Naive thymus-derived CD4-positive, alpha-beta T cell (primary cell): ENCODE results near the gene PARL. TPM values are rescaled to one million over a fixed set of nuclear protein-coding genes. Genes with fewer than 3 reads are reported as not detected.
"Not testable (repeated sequence)": the region's sequence is repeated elsewhere in the genome, so short reads cannot be mapped to it uniquely, and the experiment has no call there.

ENCODE experiments used
- ATAC-seq: fragments of 150-1000 bp; cut with Tn5 transposase; 2 replicates; pipeline ENCODE4 v1.10.0; 2021; ENCODE audit warnings: mild to moderate bottlenecking, moderate library complexity
- CTCF ChIA-PET: fragments of 350-600 bp; sonication (Branson Sonifier 250); formaldehyde crosslinking; loops from one replicate; lab custom pipeline; 2021; ENCODE audit warnings: antibody characterized with exemption; lab: Charles Lee
- POLR2A ChIA-PET: fragments of 350-600 bp; sonication (Branson Sonifier 250); formaldehyde crosslinking; loops from one replicate; lab custom pipeline; 2021; ENCODE audit warnings: antibody characterized with exemption, inconsistent platforms; lab: Charles Lee
- DNase-seq, 9 donors: peaks; one replicate each; pipeline versions ENCODE4 v3.0.0 to v3.0.0-alpha.2; 2020 to 2022; ENCODE audit warnings: mixed read lengths in 1 of 9
- H3K27ac ChIP-seq: one replicate; pipeline ENCODE4 v1.7.0; 2013; ENCODE audit warnings: mild to moderate bottlenecking, low read depth, low read length, moderate library complexity
- H3K27me3 ChIP-seq, 2 donors: one replicate each; pipeline ENCODE4 v1.7.0; 2013; ENCODE audit warnings: low read length in 2 of 2, mild to moderate bottlenecking in 2 of 2, moderate library complexity in 2 of 2; ENCODE audit not compliant: control insufficient read depth in 2 of 2, insufficient read depth in 2 of 2
- H3K36me3 ChIP-seq, 3 experiments: 1 replicate in 2 of 3; 2 replicates in 1 of 3; pipeline ENCODE4 v1.7.0; 2013; ENCODE audit warnings: low read length in 3 of 3, mild to moderate bottlenecking in 3 of 3, moderate library complexity in 1 of 3; ENCODE audit not compliant: insufficient read depth in 3 of 3, control insufficient read depth in 2 of 3
- H3K4me1 ChIP-seq, 2 donors: one replicate each; pipeline ENCODE4 v1.7.0; 2013; ENCODE audit warnings: low read length in 2 of 2, mild to moderate bottlenecking in 2 of 2, moderate library complexity in 1 of 2; ENCODE audit not compliant: control insufficient read depth in 2 of 2, insufficient read depth in 2 of 2
- H3K4me3 ChIP-seq: 2 replicates; pipeline ENCODE4 v1.7.0; 2013; ENCODE audit warnings: mild to moderate bottlenecking, low read length
- H3K9me3 ChIP-seq, 3 experiments: 1 replicate in 2 of 3; 2 replicates in 1 of 3; pipeline ENCODE4 v1.7.0; 2013; ENCODE audit warnings: low read length in 3 of 3; ENCODE audit not compliant: control insufficient read depth in 2 of 3
- H3K27ac Mint-ChIP-seq, 9 donors: one replicate each; pipeline ENCODE4 v1.8.0; 2020 to 2022; ENCODE audit warnings: mixed read lengths in 9 of 9, mild to moderate bottlenecking in 8 of 9, moderate library complexity in 5 of 9, inconsistent platforms in 2 of 9
- H3K27me3 Mint-ChIP-seq, 5 donors: one replicate each; pipeline ENCODE4 v1.8.0; 2021 to 2022; ENCODE audit warnings: mixed read lengths in 5 of 5, mild to moderate bottlenecking in 1 of 5
- H3K36me3 Mint-ChIP-seq, 5 donors: one replicate each; pipeline ENCODE4 v1.8.0; 2020 to 2022; ENCODE audit warnings: mixed read lengths in 5 of 5, mild to moderate bottlenecking in 3 of 5, inconsistent platforms in 1 of 5
- H3K4me1 Mint-ChIP-seq, 7 donors: one replicate each; pipeline ENCODE4 v1.8.0; 2020 to 2022; ENCODE audit warnings: mixed read lengths in 7 of 7, mild to moderate bottlenecking in 3 of 7, inconsistent platforms in 1 of 7
- H3K4me3 Mint-ChIP-seq, 10 donors: one replicate each; pipeline ENCODE4 v1.8.0; 2020 to 2022; ENCODE audit warnings: mild to moderate bottlenecking in 10 of 10, mixed read lengths in 10 of 10, moderate library complexity in 6 of 10, inconsistent platforms in 2 of 10
- H3K9me3 Mint-ChIP-seq, 11 donors: one replicate each; pipeline ENCODE4 v1.8.0; 2020 to 2022; ENCODE audit warnings: mixed read lengths in 11 of 11, mild to moderate bottlenecking in 4 of 11, inconsistent platforms in 1 of 11, moderate library complexity in 1 of 11
- intact Hi-C, 2 donors: fragments of 100-400 bp; cut with micrococcal nuclease; formaldehyde crosslinking; loops; one replicate each; pipeline ENCODE4 v1.15.1; 2023
- polyA plus RNA-seq, 2 donors: library from polyadenylated mRNA; unstranded; fragments of 300-500 nt; fragmentation: Illumina TruSeq; gene quantifications; one replicate each; pipeline ENCODE4 v1.2.3, GENCODE V29; 2021
- total RNA-seq, 6 experiments: library from RNA in 5 of 6; stranded (reverse) in 5 of 6; gene quantifications; 1 replicate in 5 of 6; 2 replicates in 1 of 6; pipeline ENCODE4 v1.2.3 and lab custom pipeline; 2021 to 2026

PARL gene
- total and polyA plus RNA-seq, 7 experiments from 2014 or later = 41.6 to 130 (median 49.1) TPM

DNA sequence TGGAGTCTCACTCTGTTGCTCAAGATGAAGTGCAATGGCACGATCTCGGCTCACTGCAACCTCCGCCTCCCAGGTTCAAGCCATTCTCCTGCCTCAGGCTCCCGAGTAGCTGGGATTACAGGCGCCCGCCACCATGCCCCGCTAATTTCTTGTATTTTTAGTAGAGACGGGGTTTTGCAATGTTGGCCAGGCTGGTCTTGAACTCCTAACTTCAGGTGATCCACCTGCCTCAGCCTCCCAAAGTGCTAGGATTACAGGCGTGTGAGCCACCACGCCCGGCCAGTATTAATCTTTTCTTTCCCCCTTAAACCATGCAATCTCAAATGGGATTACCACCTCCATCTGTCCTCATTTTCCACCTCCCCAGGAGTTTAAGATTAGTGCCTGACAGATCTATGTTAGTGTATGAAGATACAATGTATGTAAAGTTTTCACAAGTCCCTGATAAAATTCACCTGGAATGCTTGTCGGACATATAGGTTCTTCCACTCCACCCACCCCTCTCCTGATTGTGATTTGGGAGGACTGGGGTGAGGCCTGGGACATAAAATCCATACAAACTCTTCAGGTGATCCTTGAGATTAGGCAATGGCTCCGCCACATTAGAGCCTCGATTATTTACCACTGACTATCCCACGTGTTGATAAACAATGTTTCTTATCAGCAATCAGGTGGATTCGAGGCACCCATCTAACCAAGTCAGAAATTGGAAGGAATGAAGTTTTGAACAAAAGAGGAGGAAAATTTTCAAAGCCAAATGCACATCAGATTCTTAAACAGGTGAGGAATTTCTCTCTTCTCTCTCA, 1.2 kb downstream of the PARL start:
- Histone ChIP-seq H3K9me3 (no peaks in the 10 kb centered on the region), H3K4me1 (peaks cover 15% of the 10 kb centered on the region in 2 donors), H3K27me3 (no peaks in the 10 kb centered on the region), H3K27ac (peak overlapping the region; percentile 77), H3K36me3 (peaks cover 0 to 5% (median 0%) of the 10 kb centered on the region in 3 experiments), H3K4me3 (peak overlapping the region; percentile 85)
- Mint-ChIP-seq H3K27me3 (no peaks in the 10 kb centered on the region), H3K4me3 (peak overlapping the region; percentile 89 to 98 (median 96)), H3K4me1 (peaks cover 15 to 62% (median 51%) of the 10 kb centered on the region in 7 donors), H3K9me3 (no peaks in the 10 kb centered on the region), H3K27ac (peak overlapping the region; percentile 17 to 96 (median 93)), H3K36me3 (peaks cover 0 to 7% (median 0%) of the 10 kb centered on the region in 5 donors)
- CTCF ChIA-PET = interaction anchor here (0.6 to 1.7 kb wide), 4 partner anchors 8 to 120 kb away, joined by 3 to 5 read pairs (median 4); no protein-coding TSS in a partner anchor
- ATAC-seq = no peak
- intact Hi-C loops = loop anchor here (1.0 to 10.0 kb wide), 19 partner anchors 12 to 931 kb away; partner anchors contain the start of genes EEF1AKMT4 (in 2 of the 2), EIF2B5 (in 2 of the 2), MAP6D1 (in 2 of the 2) and PSMD2 (in 2 of the 2)
- no peak for DNase-seq
- POLR2A ChIA-PET = interaction anchor here (1.8 kb wide), 1 partner anchor 10 kb away, joined by 5 read pairs; no protein-coding TSS in a partner anchor

DNA sequence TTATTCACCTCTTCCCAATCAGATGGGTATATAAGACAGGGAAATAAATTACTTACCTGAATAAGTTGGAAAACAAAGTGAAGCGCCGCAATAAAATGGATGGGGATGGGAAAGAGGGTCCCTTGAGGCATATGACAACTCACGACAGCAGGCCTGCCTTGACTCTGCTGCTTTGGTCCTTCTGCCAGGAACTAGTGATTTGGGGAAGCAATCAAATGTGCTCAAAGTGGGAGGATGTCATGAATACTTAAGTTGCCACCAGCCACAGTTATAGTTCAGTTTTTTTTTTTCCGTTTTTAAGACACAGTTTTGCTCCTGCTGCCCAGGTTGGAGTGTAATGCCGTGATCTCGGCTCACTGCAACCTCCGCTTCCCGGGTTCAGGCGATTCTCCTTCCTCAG, 4.6 kb downstream of the PARL start:
- no peak overlapping the region for H3K4me3 ChIP-seq
- H3K36me3 ChIP-seq = peaks cover 0 to 13% (median 0%) of the 10 kb centered on the region in 3 experiments
- DNase-seq (no peak), ATAC-seq (no peak)
- intact Hi-C loops = loop anchor here (10.0 kb wide), 4 partner anchors 245 to 935 kb away; partner anchors contain the start of genes CLCN2 (in 1 of the 2), KLHL24 (in 1 of the 2), POLR2H (in 1 of the 2) and VPS8 (in 1 of the 2)
- no peaks in the 10 kb centered on the region for H3K27me3 ChIP-seq
- Mint-ChIP-seq H3K9me3 (no peaks in the 10 kb centered on the region), H3K27me3 (no peaks in the 10 kb centered on the region), H3K4me1 (peaks cover 15 to 85% (median 72%) of the 10 kb centered on the region in 7 donors), H3K27ac (no peak overlapping the region), H3K4me3 (peak overlapping the region in 1 of 10 donors; percentile 49), H3K36me3 (peaks cover 0 to 18% (median 10%) of the 10 kb centered on the region in 5 donors)
- H3K9me3 ChIP-seq = no peaks in the 10 kb centered on the region
- ChIA-PET CTCF (no interaction called here), POLR2A (no interaction called here)
- no peak overlapping the region for H3K27ac ChIP-seq
- H3K4me1 ChIP-seq = peaks cover 15% of the 10 kb centered on the region in 2 donors

DNA sequence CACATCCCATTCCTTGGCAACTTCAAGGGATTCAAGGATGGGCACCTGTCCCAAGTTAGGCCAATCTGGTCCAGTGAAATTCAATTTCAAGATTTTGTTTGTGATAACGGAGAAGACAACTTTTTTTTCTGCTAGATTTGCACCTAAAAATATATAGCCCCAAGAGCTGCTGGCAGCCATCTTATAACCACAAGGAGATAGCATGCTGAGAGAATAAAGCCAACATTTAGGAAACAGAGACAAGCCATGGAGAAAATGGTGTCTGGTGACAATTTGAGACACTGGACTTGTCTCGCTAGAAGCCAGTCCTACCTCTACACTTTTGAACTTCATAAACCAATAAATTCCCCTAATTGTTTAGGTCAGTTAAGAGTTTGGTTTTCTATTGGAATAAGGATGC, 5.4 kb downstream of the PARL start:
- peaks cover 15 to 85% (median 65%) of the 10 kb centered on the region in 7 donors for H3K4me1 Mint-ChIP-seq
- CTCF ChIA-PET = no interaction called here

DNA sequence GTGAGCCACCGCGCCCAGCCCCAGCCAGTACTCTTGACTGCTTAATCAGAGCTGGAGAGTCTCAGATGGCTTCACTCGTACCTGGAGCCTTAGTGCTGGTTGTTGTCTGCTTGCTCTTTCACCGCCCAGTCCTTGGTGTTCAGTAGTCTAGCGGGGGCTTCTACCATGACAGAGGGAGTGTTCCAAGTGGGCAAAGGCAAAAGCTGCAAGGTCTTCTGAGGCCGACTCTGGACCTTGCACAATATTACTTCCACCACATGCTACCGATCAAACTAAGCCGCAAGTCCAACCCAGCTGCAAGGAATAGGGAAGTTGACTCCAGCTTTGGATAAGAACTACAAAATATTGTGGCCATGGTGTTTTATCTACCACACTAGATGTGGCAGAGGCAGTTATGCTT, 6.6 kb downstream of the PARL start:
- Histone ChIP-seq H3K36me3 (peaks cover 0 to 10% (median 0%) of the 10 kb centered on the region in 3 experiments), H3K27me3 (no peaks in the 10 kb centered on the region), H3K9me3 (no peaks in the 10 kb centered on the region), H3K4me3 (no peak overlapping the region), H3K27ac (no peak overlapping the region), H3K4me1 (peaks cover 6 to 11% of the 10 kb centered on the region in 2 donors)
- peak overlapping the region in 3 of 10 donors; percentile 37 to 51 (median 45) for H3K4me3 Mint-ChIP-seq
- H3K27ac Mint-ChIP-seq = peak overlapping the region in 2 of 9 donors; percentile 26 to 38
- peaks cover 0 to 18% (median 10%) of the 10 kb centered on the region in 5 donors for H3K36me3 Mint-ChIP-seq
- H3K4me1 Mint-ChIP-seq = peaks cover 6 to 82% (median 62%) of the 10 kb centered on the region in 7 donors
- ChIA-PET POLR2A (no interaction called here), CTCF (no interaction called here)
- H3K9me3 Mint-ChIP-seq = no peaks in the 10 kb centered on the region
- DNase-seq (no peak), ATAC-seq (peak; percentile 77)
- H3K27me3 Mint-ChIP-seq = no peaks in the 10 kb centered on the region
- intact Hi-C loops = no loop called here

More for the DNA sequence above, 5.4 kb downstream of the PARL start:
- no peak for ATAC-seq
- Histone ChIP-seq H3K36me3 (peaks cover 0 to 8% (median 0%) of the 10 kb centered on the region in 3 experiments), H3K4me3 (no peak overlapping the region), H3K4me1 (peaks cover 15% of the 10 kb centered on the region in 2 donors), H3K27ac (no peak overlapping the region), H3K27me3 (no peaks in the 10 kb centered on the region), H3K9me3 (no peaks in the 10 kb centered on the region)
- intact Hi-C loops = no loop called here
- no peak overlapping the region for H3K27ac Mint-ChIP-seq
- no peak for DNase-seq
- POLR2A ChIA-PET = interaction anchor here (0.9 kb wide), 1 partner anchor 19 kb away, joined by 3 read pairs; no protein-coding TSS in a partner anchor
- H3K36me3 Mint-ChIP-seq = peaks cover 0 to 18% (median 10%) of the 10 kb centered on the region in 5 donors
- H3K4me3 Mint-ChIP-seq = no peak overlapping the region
- H3K27me3 Mint-ChIP-seq = no peaks in the 10 kb centered on the region
- no peaks in the 10 kb centered on the region for H3K9me3 Mint-ChIP-seq

DNA sequence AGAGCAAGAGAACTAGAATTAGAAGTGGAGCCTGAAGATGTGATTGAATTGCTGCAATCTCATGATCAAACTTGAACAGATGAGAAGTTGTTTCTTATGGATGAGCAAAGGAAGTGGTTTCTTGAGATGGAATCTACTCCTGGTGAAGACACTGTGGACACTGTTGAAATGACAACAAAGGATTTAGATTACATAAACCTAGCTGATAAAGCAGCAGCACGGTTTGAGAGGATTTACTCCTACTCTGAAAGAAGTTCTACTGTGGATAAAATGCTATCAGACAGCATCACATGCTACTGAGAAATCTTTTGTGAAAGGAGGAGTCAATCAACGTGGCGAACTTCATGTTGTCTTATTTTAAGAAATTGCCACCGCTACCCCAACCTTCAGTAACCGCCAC, 7.5 kb downstream of the PARL start:
- ATAC-seq, H3K27me3 ChIP-seq, POLR2A ChIA-PET, H3K9me3 ChIP-seq, H3K4me1 ChIP-seq, H3K27me3 Mint-ChIP-seq, H3K9me3 Mint-ChIP-seq, H3K4me3 ChIP-seq, H3K27ac ChIP-seq, intact Hi-C loops, DNase-seq, CTCF ChIA-PET: not testable (repeated sequence)
- H3K36me3 Mint-ChIP-seq = peaks cover 0 to 18% (median 10%) of the 10 kb centered on the region in 5 donors
- peak overlapping the region in 5 of 9 donors; percentile 7 to 70 (median 48) for H3K27ac Mint-ChIP-seq
- H3K4me1 Mint-ChIP-seq = peaks cover 11 to 82% (median 62%) of the 10 kb centered on the region in 7 donors
- H3K36me3 ChIP-seq = peaks cover 0 to 10% (median 0%) of the 10 kb centered on the region in 3 experiments
- peak overlapping the region in 3 of 10 donors; percentile 7 to 51 (median 19) for H3K4me3 Mint-ChIP-seq

DNA sequence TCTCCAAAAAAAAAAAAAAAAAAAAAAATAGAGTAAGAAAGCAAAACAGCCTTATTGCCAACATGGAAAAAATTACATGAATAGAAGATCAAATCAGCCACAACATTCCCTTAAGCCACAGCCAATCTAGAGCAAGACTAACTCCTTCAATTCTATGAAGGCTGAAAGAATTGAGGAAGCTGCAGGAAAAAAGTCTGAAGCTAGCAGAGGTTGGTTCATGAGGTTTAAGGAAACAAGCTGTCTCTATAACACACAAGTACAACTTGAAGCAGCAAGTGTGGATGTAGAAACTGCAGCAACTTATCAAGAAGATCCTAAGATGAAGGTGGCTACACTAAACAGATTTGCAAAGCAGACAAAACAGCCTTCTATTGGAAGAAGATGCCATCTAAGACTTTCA, 9.3 kb downstream of the PARL start:
- peaks cover 0 to 18% (median 13%) of the 10 kb centered on the region in 5 donors for H3K36me3 Mint-ChIP-seq
- ChIA-PET POLR2A (no interaction called here), CTCF (interaction anchor here (1.0 kb wide), 1 partner anchor 9 kb away, joined by 5 read pairs; the partner anchor contains the start of gene PARL)

More for the DNA sequence above, 9.3 kb downstream of the PARL start:
- ATAC-seq (no peak), DNase-seq (no peak)
- intact Hi-C loops = no loop called here
- no peak overlapping the region for H3K4me3 Mint-ChIP-seq
- no peaks in the 10 kb centered on the region for H3K27me3 Mint-ChIP-seq
- peaks cover 0 to 10% (median 0%) of the 10 kb centered on the region in 3 experiments for H3K36me3 ChIP-seq
- H3K9me3 Mint-ChIP-seq = no peaks in the 10 kb centered on the region
- H3K27ac Mint-ChIP-seq = no peak overlapping the region
- no peak overlapping the region for H3K4me3 ChIP-seq
- H3K9me3 ChIP-seq = no peaks in the 10 kb centered on the region
- peaks cover 24 to 87% (median 71%) of the 10 kb centered on the region in 7 donors for H3K4me1 Mint-ChIP-seq
- H3K27ac ChIP-seq = no peak overlapping the region
- H3K27me3 ChIP-seq = no peaks in the 10 kb centered on the region
- H3K4me1 ChIP-seq = peaks cover 0 to 12% of the 10 kb centered on the region in 2 donors
